Glutamatergic neuron (in vitro differentiated cells): ENCODE data around the gene SYNM. TPM values are rescaled to one million over a fixed set of nuclear protein-coding genes. Genes with fewer than 3 reads are reported as not detected.

ENCODE experiments used
- total RNA-seq: library from RNA; stranded (reverse); fragmentation: NEBNext Ultra II Directional; extraction: Animal tissue kit (Norgen Biotek cat#: 25700); gene quantifications from one replicate; pipeline ENCODE4 v1.2.1, GENCODE V29; 2021; ENCODE audit not compliant: unreplicated experiment

Gene SYNM
- total RNA-seq, 1 donor from 2014 or later = 4.8 TPM

Other genes with a start within 250 kb of the SYNM start
- gene PGPEP1L, start 97.3 kb upstream of the SYNM start, total RNA-seq = not detected
- 7.8 TPM for gene TTC23, start 144.5 kb downstream of the SYNM start, total RNA-seq
- gene LRRC28, start 146.4 kb downstream of the SYNM start, total RNA-seq = 49.6 TPM